Measurements from ENCODE around the gene SECTM1.

SECTM1 gene

GRCh38 chr17:82316651-82317393 lies 16.7 kb downstream of the SECTM1 start:
- no peak for DNase-seq (ENCODE audit: low read depth in 1 of 2, low spot score in 1 of 2)

GRCh38 chr17:82315703-82316358 lies 17.7 kb downstream of the SECTM1 start:
- no peak for DNase-seq (ENCODE audit: low read depth in 1 of 2, low spot score in 1 of 2)

- DNase-seq (ENCODE audit: low read depth in 1 of 2, low spot score in 1 of 2) = no peak
Measured at GRCh38 chr17:82314727-82315605, 18.6 kb downstream of the SECTM1 start.

- DNase-seq (ENCODE audit: low read depth in 1 of 2, low spot score in 1 of 2) = no peak
Measured at GRCh38 chr17:82314012-82314726, 19.4 kb downstream of the SECTM1 start.

GRCh38 chr17:82313195-82314011 lies 20.2 kb downstream of the SECTM1 start:
- DNase-seq (ENCODE audit: low read depth in 1 of 2, low spot score in 1 of 2) = no peak

- no peak for DNase-seq (ENCODE audit: low read depth in 1 of 2, low spot score in 1 of 2)
Measured at GRCh38 chr17:82311971-82312370, 21.6 kb downstream of the SECTM1 start.

- DNase-seq (ENCODE audit: low read depth in 1 of 2, low spot score in 1 of 2) = no peak
Measured at GRCh38 chr17:82310877-82311276, 22.7 kb downstream of the SECTM1 start.

- no peak for DNase-seq (ENCODE audit: low read depth in 1 of 2, low spot score in 1 of 2)
Measured at GRCh38 chr17:82309656-82310570, 23.7 kb downstream of the SECTM1 start.

- DNase-seq (ENCODE audit: low read depth in 1 of 2, low spot score in 1 of 2) = no peak
Measured at GRCh38 chr17:82305727-82306300, 27.8 kb downstream of the SECTM1 start.

GRCh38 chr17:82304826-82305726 lies 28.5 kb downstream of the SECTM1 start:
- DNase-seq (ENCODE audit: low read depth in 1 of 2, low spot score in 1 of 2) = no peak

GRCh38 chr17:82303944-82304808 lies 29.4 kb downstream of the SECTM1 start:
- no peak for DNase-seq (ENCODE audit: low read depth in 1 of 2, low spot score in 1 of 2)

- DNase-seq (ENCODE audit: low read depth in 1 of 2, low spot score in 1 of 2) = no peak
Measured at GRCh38 chr17:82302991-82303943, 30.3 kb downstream of the SECTM1 start.

GRCh38 chr17:82302568-82302963 lies 31.0 kb downstream of the SECTM1 start:
- DNase-seq (ENCODE audit: low read depth in 1 of 2, low spot score in 1 of 2) = no peak

GRCh38 chr17:82301916-82302567 lies 31.5 kb downstream of the SECTM1 start:
- no peak for DNase-seq (ENCODE audit: low read depth in 1 of 2, low spot score in 1 of 2)

GRCh38 chr17:82301300-82301915 lies 32.2 kb downstream of the SECTM1 start:
- no peak for DNase-seq (ENCODE audit: low read depth in 1 of 2, low spot score in 1 of 2)
